ENCODE data around the gene APLN. TPM values are rescaled to one million over a fixed set of nuclear protein-coding genes. Genes with fewer than 3 reads are reported as not detected.

The APLN gene
- total RNA-seq, 2 experiments from 2014 or later: 1.9 to 2.1 TPM

DNA sequence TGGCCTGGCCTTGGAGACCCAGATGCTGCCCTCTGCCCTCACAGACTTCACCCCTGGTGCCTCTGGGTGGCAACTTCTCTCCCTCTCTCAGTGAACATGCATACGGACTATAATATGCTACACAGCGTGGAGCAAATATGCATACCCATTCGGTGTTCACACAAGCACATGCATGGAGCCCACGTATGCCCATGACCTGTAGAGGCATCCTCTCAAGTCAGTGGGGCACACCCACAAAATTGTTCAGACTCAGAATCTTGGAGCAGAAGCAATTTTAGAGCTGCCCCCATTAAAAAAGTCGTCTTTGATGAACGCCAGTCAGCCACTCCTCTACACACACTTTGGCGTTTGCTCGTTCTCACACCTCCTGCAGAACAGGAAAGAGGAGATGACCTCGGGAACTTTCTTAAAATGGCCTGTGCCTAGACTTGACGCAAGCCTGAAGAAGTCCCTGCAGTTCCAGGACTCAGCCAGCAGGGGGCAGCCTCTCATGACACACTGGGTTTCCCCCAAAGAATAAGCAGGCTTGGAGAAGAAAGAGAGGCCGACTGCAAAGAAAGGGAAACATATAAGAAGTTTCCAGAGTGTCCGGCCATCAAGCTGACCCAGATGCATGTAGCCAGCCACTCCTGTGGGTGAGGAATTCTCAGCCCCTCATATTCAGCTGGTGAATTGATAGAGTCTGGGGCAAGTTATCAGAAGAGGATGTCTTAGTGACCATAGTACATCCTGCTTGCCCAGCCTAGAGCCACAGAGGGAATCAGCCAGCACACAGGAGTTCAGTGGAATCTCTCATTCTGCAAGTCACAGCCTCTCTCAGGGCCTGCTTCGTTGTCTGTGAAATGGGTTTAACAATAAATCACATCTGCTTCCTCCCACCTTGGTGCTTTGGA, 17.3 kb downstream of the APLN start:
- no peak overlapping the region for H3K27ac Mint-ChIP-seq
- ATAC-seq (peak; percentile 76), DNase-seq (peak; percentile 85)
- intact Hi-C loops (cut with DNase I, micrococcal nuclease): loop anchor here (1.0 kb wide), 4 partner anchors 89 to 423 kb away; no protein-coding TSS in a partner anchor
- no peaks in the 10 kb centered on the region for H3K36me3 Mint-ChIP-seq (ENCODE audit: low read depth)
- ChIA-PET POLR2A (no interaction called here), CTCF (interaction anchor here (0.8 to 2.2 kb wide), 12 partner anchors 11 to 423 kb away, joined by 3 to 13 read pairs (median 4); partner anchors contain the start of gene UTP14A)
- H3K4me1 Mint-ChIP-seq: no peaks in the 10 kb centered on the region
- no peaks in the 10 kb centered on the region for H3K9me3 Mint-ChIP-seq (ENCODE audit: low read depth)
- H3K27me3 Mint-ChIP-seq: no peaks in the 10 kb centered on the region
- H3K4me3 Mint-ChIP-seq: no peak overlapping the region

DNA sequence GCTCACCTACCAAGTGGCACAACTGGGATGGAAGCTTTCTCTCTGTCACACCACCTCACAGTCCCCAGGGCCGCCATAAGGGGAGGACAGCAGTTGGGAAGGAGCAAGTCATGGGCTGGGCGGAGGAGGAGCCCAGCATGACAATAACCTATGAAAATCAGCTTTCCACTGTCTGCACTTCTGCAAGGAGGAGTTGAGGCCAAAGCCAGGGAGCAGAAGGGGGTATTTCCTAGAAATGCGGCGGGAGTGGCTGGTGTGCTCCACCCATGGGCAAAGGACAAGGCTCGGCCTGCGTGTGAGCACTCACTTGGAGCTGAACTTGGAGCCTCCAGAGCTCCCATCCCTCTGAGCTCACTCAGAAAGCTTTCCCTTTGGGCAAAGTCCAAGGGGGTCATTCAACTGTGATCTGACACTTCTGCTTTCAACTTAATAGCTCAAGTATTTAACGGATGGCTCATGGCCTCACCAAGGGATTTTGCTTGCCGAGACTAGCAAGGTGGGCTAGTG, 18.5 kb downstream of the APLN start:
- H3K4me3 Mint-ChIP-seq: no peak overlapping the region
- H3K4me1 Mint-ChIP-seq: no peaks in the 10 kb centered on the region
- DNase-seq: no peak
- H3K27me3 Mint-ChIP-seq: no peaks in the 10 kb centered on the region
- H3K9me3 Mint-ChIP-seq (ENCODE audit: low read depth): no peaks in the 10 kb centered on the region
- no peaks in the 10 kb centered on the region for H3K36me3 Mint-ChIP-seq (ENCODE audit: low read depth)
- no peak overlapping the region for H3K27ac Mint-ChIP-seq
- ATAC-seq: no peak
- ChIA-PET CTCF (interaction anchor here (0.8 to 2.2 kb wide), 8 partner anchors 21 to 325 kb away, joined by 3 to 13 read pairs (median 4); no protein-coding TSS in a partner anchor), POLR2A (no interaction called here)
- intact Hi-C loops (cut with DNase I, micrococcal nuclease): no loop called here

DNA sequence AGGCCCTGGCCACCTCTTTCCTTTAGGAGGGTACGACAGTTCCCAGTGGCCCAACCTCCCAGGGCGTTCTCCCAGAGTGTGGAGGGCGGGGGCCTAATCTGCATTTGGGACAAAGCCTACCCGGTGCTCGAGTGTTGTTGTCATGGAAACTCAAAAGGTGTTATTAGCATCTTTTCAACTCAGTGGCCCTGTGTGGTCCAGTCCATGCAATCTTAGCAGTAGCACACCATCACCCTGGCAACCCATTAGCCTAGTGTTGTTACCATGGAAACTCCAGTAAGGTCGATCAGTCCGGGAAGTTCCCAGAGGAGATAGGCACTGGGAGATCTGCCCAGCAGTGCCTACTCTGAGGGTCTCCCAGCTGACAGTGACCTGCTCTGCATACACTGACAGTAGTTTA, 20.2 kb downstream of the APLN start:
- Mint-ChIP-seq H3K4me1 (no peaks in the 10 kb centered on the region), H3K27me3 (no peaks in the 10 kb centered on the region), H3K27ac (no peak overlapping the region), H3K9me3 (ENCODE audit: low read depth) (no peaks in the 10 kb centered on the region), H3K4me3 (no peak overlapping the region), H3K36me3 (ENCODE audit: low read depth) (no peaks in the 10 kb centered on the region)
- intact Hi-C loops (cut with DNase I, micrococcal nuclease): no loop called here
- ChIA-PET POLR2A (no interaction called here), CTCF (no interaction called here)
- DNase-seq (no peak), ATAC-seq (no peak)

DNA sequence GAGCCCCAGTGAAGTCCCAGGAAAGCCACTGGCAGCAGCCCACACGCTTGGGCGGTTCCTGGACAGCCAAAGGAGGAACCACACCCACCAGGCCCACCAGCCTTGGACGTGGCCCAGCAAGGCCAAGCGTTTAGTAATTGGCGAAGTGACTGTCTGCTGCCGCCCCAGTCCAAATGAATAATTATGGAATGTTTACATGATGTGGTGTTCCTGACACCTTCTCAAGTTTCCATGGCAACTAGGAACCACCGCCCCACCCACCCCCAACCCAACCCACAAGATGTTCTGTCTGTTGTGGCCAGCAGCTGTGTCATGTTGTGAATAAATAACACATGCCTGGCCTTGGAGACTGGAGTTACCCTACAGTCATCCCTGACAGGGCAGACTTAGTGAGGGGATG, 22.3 kb downstream of the APLN start:
- no peaks in the 10 kb centered on the region for H3K4me1 Mint-ChIP-seq
- CTCF ChIA-PET: no interaction called here
- no peak for ATAC-seq
- no peaks in the 10 kb centered on the region for H3K9me3 Mint-ChIP-seq (ENCODE audit: low read depth)
- DNase-seq: no peak
- no peaks in the 10 kb centered on the region for H3K36me3 Mint-ChIP-seq (ENCODE audit: low read depth)
- intact Hi-C loops (cut with DNase I, micrococcal nuclease): no loop called here
- H3K27me3 Mint-ChIP-seq: no peaks in the 10 kb centered on the region
- POLR2A ChIA-PET: no interaction called here
- no peak overlapping the region for H3K4me3 Mint-ChIP-seq
- no peak overlapping the region for H3K27ac Mint-ChIP-seq

DNA sequence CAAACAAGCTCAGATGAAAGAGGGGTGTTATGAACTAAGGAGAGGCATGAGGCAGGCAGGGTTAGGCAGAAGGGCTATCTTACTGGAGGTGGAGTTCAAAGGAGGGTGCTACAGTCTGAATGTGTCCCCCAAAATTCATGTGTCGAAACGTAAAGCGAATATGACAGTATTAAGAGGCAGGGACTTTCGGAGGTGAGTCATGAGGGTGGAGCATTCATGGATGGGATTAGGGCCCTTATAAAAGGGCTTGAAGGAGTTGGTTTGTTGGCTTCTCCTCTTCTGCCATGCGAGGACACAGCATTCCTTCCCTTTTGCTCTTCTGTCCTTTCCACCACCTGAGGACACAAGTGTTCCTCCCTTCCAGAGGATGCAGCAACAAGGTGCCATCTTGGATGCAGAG, 22.9 kb downstream of the APLN start:
- POLR2A ChIA-PET: no interaction called here
- Mint-ChIP-seq H3K9me3 (ENCODE audit: low read depth) (no peaks in the 10 kb centered on the region), H3K4me1 (no peaks in the 10 kb centered on the region), H3K4me3 (no peak overlapping the region), H3K27me3 (no peaks in the 10 kb centered on the region), H3K27ac (no peak overlapping the region), H3K36me3 (ENCODE audit: low read depth) (no peaks in the 10 kb centered on the region)
- intact Hi-C loops (cut with DNase I, micrococcal nuclease): no loop called here
- DNase-seq (no peak), ATAC-seq (peak; percentile 26)
- CTCF ChIA-PET: no interaction called here

DNA sequence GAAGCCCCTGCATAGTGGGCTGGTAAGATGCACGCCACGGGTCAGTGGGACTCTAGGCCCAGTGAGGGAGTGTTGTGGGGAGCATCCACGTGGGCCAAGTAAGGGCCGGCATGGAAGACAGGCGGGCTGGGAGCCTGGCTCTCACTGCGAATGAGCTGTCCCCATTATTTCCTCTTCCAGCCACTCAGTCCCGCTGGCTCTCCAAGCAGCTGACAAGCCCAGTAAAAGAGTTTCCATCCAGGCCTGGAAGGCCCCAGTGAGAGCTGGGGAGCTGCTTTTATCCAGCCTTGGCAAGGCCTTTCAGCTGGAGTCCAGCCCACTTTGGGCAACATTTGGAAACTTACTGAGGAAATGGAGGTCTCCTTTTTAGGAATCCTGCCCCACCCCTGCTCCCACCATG, 24.9 kb downstream of the APLN start:
- ATAC-seq: no peak
- DNase-seq: no peak
- POLR2A ChIA-PET: no interaction called here
- intact Hi-C loops (cut with DNase I, micrococcal nuclease): no loop called here
- no peaks in the 10 kb centered on the region for H3K9me3 Mint-ChIP-seq (ENCODE audit: low read depth)
- H3K4me3 Mint-ChIP-seq: no peak overlapping the region
- no peak overlapping the region for H3K27ac Mint-ChIP-seq
- H3K4me1 Mint-ChIP-seq: peaks cover 2% of the 10 kb centered on the region
- CTCF ChIA-PET: no interaction called here
- no peaks in the 10 kb centered on the region for H3K27me3 Mint-ChIP-seq
- no peaks in the 10 kb centered on the region for H3K36me3 Mint-ChIP-seq (ENCODE audit: low read depth)

DNA sequence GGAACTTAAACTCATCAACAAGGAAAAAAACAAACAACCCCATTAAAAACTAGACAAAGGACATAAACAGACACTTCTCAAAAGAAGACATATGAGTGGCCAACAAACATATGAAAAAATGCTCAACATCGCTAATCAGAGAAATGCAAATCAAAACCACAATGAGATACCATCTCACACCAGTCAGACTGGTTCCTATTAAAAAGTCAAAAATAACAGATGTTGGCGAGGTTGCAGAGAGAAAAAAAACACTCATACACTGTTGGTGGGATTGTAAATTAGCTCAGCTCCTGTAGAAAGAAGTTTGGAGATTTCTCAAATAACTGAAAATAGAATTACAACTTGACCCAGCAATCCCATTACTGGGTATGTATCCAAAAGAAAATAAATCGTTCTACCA, 28.7 kb downstream of the APLN start:
- POLR2A ChIA-PET: no interaction called here
- H3K36me3 Mint-ChIP-seq (ENCODE audit: low read depth): no peaks in the 10 kb centered on the region
- DNase-seq (no peak), ATAC-seq (no peak)
- intact Hi-C loops (cut with DNase I, micrococcal nuclease): no loop called here
- CTCF ChIA-PET: interaction anchor here (0.6 kb wide), 1 partner anchor 109 kb away, joined by 4 read pairs; no protein-coding TSS in a partner anchor
- H3K9me3 Mint-ChIP-seq (ENCODE audit: low read depth): no peaks in the 10 kb centered on the region
- H3K27me3 Mint-ChIP-seq: no peaks in the 10 kb centered on the region
- H3K27ac Mint-ChIP-seq: no peak overlapping the region
- H3K4me3 Mint-ChIP-seq: no peak overlapping the region
- peaks cover 2% of the 10 kb centered on the region for H3K4me1 Mint-ChIP-seq

DNA sequence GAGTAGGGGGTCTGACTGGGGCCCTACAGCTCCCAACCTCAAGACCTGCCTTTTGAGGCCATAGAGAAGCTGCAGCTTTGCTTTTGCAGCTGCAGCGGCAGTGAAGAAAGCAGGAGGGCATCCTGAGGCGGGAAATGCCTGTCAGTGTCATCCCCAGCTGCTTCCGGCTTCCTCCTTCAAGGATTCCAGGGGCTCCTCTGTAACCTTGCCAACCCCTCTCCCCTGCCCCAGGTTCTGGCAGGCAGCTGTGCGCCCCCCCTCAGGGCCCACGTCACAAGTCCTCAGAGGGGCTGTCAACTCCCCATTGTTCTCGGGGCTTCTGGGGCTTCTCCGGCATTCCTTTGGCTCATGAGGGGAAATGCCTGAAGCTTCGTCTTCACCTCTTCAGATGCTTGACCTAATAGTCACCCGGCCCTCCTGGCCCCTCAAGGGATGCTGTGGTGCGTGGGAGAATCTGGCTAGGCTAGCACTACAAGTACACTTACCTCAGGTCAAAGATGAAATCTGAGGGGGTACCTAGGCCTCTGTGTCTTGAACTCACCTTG, 31.9 kb downstream of the APLN start:
- Mint-ChIP-seq H3K4me3 (no peak overlapping the region), H3K36me3 (ENCODE audit: low read depth) (no peaks in the 10 kb centered on the region), H3K27ac (no peak overlapping the region), H3K27me3 (no peaks in the 10 kb centered on the region), H3K9me3 (ENCODE audit: low read depth) (no peaks in the 10 kb centered on the region), H3K4me1 (peaks cover 2% of the 10 kb centered on the region)
- no peak for ATAC-seq
- ChIA-PET POLR2A (no interaction called here), CTCF (interaction anchor here (1.0 kb wide), 1 partner anchor 14 kb away, joined by 3 read pairs; no protein-coding TSS in a partner anchor)
- no peak for DNase-seq
- intact Hi-C loops (cut with DNase I, micrococcal nuclease): no loop called here

DNA sequence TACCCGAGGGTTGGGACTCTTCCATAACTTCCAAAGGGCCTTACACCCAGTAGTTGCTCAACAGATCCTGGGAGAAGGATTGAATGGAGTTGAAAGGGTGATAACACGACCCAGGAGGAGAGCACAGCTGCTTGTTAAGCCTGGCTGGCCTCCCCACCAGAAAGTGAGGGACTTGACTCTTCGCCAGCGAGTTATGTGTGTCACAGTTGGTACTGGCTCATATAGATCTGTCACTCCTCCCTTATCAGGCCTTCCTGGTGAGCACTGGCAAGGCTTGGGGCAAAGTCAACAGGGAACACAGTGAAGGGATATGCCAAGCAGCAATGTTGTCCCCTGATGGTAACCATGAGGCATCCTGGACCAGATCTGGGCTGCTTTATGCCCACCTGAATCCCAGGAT, 35.8 kb downstream of the APLN start:
- ChIA-PET CTCF (no interaction called here), POLR2A (no interaction called here)
- H3K9me3 Mint-ChIP-seq (ENCODE audit: low read depth): no peaks in the 10 kb centered on the region
- H3K4me3 Mint-ChIP-seq: no peak overlapping the region
- H3K27ac Mint-ChIP-seq: no peak overlapping the region
- H3K4me1 Mint-ChIP-seq: no peaks in the 10 kb centered on the region
- intact Hi-C loops (cut with DNase I, micrococcal nuclease): no loop called here
- H3K27me3 Mint-ChIP-seq: no peaks in the 10 kb centered on the region
- DNase-seq: no peak
- H3K36me3 Mint-ChIP-seq (ENCODE audit: low read depth): no peaks in the 10 kb centered on the region
- ATAC-seq: no peak

DNA sequence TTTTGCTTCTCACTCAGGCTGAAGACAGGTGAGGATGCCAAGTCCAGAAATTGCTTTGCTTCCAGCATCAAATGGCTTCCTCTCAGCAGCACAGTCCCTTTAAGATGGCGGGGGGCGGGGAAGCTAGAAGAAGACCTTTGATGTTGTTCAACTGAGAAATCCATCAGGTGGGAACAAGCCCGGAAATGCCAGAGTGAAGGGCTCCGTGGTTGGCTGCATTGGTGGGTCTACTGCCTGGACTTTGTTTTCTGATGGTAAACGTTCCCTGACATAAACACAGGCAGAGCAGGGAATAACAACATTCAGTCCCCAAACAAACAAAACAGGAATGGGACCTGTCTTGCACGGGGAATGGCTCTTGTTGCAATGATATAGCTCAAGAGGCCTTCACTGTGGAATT, 37.3 kb downstream of the APLN start:
- no peak for DNase-seq
- Mint-ChIP-seq H3K36me3 (ENCODE audit: low read depth) (no peaks in the 10 kb centered on the region), H3K4me3 (no peak overlapping the region), H3K4me1 (no peaks in the 10 kb centered on the region), H3K27ac (no peak overlapping the region), H3K27me3 (no peaks in the 10 kb centered on the region), H3K9me3 (ENCODE audit: low read depth) (no peaks in the 10 kb centered on the region)
- ATAC-seq: no peak
- ChIA-PET CTCF (no interaction called here), POLR2A (no interaction called here)
- intact Hi-C loops (cut with DNase I, micrococcal nuclease): no loop called here

DNA sequence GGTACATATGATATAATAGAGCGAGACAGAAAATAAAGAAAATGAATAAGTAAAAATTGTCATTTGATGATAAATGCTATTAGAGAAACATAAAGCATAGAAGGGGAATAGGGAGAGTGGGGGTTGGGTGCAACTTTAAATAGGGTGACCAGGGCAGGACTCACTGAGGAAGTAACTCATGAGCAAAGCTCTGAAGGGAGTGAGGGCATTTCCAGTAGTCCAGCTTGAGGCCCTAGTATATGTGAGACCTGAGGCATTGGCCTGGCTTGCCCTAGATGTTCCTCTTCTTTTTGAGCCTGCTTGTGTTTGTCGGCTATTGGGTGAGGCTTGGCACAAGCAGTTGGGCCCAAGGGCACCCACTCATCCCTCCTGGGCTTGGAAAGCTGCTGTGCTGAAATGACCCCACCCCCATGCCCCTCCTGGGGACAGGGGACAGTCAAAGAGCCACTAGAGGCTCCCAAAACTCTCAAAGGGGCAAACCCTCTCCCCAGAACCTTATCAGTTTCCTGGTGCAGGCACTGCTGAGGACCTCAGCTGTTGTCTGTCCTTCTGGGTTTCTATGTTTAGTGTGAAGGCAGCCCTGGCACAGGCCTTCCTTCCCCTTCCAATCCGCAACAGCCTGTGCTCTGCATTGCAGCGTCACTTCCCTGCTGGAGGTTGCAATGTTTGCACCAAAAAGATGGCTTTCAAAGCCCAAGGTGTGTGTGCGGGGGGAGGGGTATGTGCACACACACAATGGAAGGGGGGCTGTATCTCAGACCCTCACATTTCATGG, 40.1 kb downstream of the APLN start:
- Mint-ChIP-seq H3K9me3 (ENCODE audit: low read depth) (no peaks in the 10 kb centered on the region), H3K4me3 (no peak overlapping the region), H3K27me3 (no peaks in the 10 kb centered on the region), H3K27ac (no peak overlapping the region), H3K36me3 (ENCODE audit: low read depth) (no peaks in the 10 kb centered on the region), H3K4me1 (no peaks in the 10 kb centered on the region)
- DNase-seq (no peak), ATAC-seq (no peak)
- ChIA-PET POLR2A (no interaction called here), CTCF (interaction anchor here (0.7 to 1.5 kb wide), 2 partner anchors 22 to 465 kb away, joined by 3 to 4 read pairs; no protein-coding TSS in a partner anchor)
- intact Hi-C loops (cut with DNase I, micrococcal nuclease): no loop called here

Measured in activated CD4-positive, alpha-beta T cell treated with anti-CD3 and anti-CD28 coated beads for 36 hours (primary cell).